HEK293T (cell line): ENCODE data around the gene SLC16A3.

ENCODE experiments used
- ARNT ChIP-seq: fragments of 450-650 bp; IDR thresholded peaks from 2 replicates; pipeline ENCODE4 v1.6.1; 2017; ENCODE audit warnings: mild to moderate bottlenecking
- BHLHE40 ChIP-seq: fragments of 450-650 bp; IDR thresholded peaks from 2 replicates; pipeline ENCODE4 v1.6.1; 2016; ENCODE audit warnings: mild to moderate bottlenecking, moderate library complexity, borderline replicate concordance
- FOXM1 ChIP-seq: fragments of 450-650 bp; IDR thresholded peaks from 2 replicates; pipeline ENCODE4 v1.6.1; 2017; ENCODE audit warnings: mild to moderate bottlenecking, borderline replicate concordance
- HDGF ChIP-seq: fragments of 450-650 bp; IDR thresholded peaks from 2 replicates; pipeline ENCODE4 v1.6.1; 2017; ENCODE audit warnings: antibody characterized with exemption, borderline replicate concordance
- PKNOX1 ChIP-seq: fragments of 450-650 bp; IDR thresholded peaks from 2 replicates; pipeline ENCODE4 v1.6.1; 2016
- SP1 ChIP-seq: fragments of 450-650 bp; IDR thresholded peaks from 2 replicates; pipeline ENCODE4 v1.6.1; 2017
- SUZ12 ChIP-seq: fragments of 450-650 bp; IDR thresholded peaks from 2 replicates; pipeline ENCODE4 v1.6.1; 2016; ENCODE audit warnings: mild to moderate bottlenecking
- TARDBP ChIP-seq: fragments of 450-650 bp; IDR thresholded peaks from 2 replicates; pipeline ENCODE4 v1.6.1; 2016

- no peak for TF ChIP-seq FOXM1
- no peak for TF ChIP-seq BHLHE40
- TF ChIP-seq PKNOX1, result no peak
- TF ChIP-seq ARNT, result no peak
- TF ChIP-seq SP1, result no peak
- no peak for TF ChIP-seq SUZ12
- TF ChIP-seq TARDBP, result no peak
- no peak for TF ChIP-seq HDGF
Measured at GRCh38 chr17:82215095-82215971, 13.5 kb upstream of the SLC16A3 start.
